ENCODE data around the gene VSX1.

GRCh38 chr20:25103526-25103925 is 21.6 kb upstream of the VSX1 start:
- TF ChIP-seq EZH2 (IDR thresholded peaks at IDR 0.05) (no peak), POLR2AphosphoS5 (IDR thresholded peaks at IDR 0.05; ENCODE audit: borderline replicate concordance, low read depth, low read length) (no peak), FOXP2 (optimal IDR thresholded peaks at IDR 0.05; ENCODE audit: control extremely low read depth, extremely low read length, insufficient read depth) (no peak)

Measured in SK-N-MC (cell line).